Myocyte (in vitro differentiated cells): ENCODE data around the gene NAA25. TPM values are rescaled to one million over a fixed set of nuclear protein-coding genes. Genes with fewer than 3 reads are reported as not detected.

Experiments
- DNase-seq: peaks from one replicate; pipeline ENCODE4 v3.0.0-alpha.2; 2012; ENCODE audit warnings: low read depth
- microRNA-seq: library from miRNA; unstranded; fragments of <30 nt; microRNA quantifications from one replicate; pipeline ENCODE4, GENCODE V29; 2016
- total RNA-seq: library from RNA; depleted of rRNA; stranded (reverse); fragments of >200 nt; gene quantifications from 2 replicates; pipeline ENCODE4 v1.2.3, GENCODE V29; 2014

Gene NAA25
- total RNA-seq, 1 donor from 2014 or later: 40.9 TPM

DNA sequence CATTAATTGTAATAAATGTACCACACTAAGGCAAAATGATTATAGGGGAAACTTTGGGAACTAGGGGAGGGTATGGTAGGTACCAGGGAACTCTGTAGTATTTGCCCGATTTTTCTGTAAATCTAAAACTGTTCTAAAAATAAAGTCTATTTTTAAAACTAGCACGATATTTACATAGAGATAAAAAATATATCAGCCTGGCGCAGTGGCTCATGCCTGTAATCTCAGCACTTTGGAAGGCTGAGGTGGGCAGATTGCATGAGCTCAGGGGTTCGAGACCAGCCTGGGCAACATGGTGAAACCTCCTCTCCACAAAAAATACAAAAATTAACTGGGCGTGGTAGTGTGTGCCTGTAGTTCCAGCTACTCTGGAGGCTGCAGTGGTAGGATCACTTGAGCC lies 128.0 kb downstream of the NAA25 start:
- DNase-seq: no peak

DNA sequence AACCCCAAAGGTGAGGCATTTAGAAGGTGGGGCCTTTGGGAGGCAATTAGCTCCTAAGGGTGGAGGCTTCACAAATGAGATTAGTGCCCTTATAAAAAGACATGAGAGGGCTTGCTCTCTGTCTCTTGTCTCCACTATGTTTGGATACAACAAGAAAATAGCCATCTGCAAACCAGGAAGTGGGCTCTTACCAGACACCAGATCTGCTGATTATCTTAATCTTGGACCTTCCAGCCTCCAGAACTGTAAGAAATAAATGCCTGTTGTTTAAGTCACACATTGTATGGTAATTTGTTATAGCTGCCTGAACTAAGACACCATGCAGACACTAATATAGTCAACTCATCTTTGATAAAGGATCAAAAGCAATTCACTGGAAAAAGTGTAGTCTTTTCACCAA lies 130.0 kb downstream of the NAA25 start:
- no peak for DNase-seq

- no peak for DNase-seq
Observed at GRCh38 chr12:111976860-111977259, 131.7 kb downstream of the NAA25 start.

Small RNA genes lying within 50 kb of the gene (microRNA-seq; reads per million reads assigned to microRNA genes)
- gene MIR3657: 0.65 reads per million

Other genes with a start within 250 kb of the NAA25 start
- 10.9 and 11.4 TPM in 2 replicates for gene TMEM116, start 95.6 kb downstream of the NAA25 start, total RNA-seq
- 39.0 and 43.3 TPM in 2 replicates for gene ERP29, start 95.4 kb downstream of the NAA25 start, total RNA-seq
- 44.0 and 56.9 TPM in 2 replicates for gene TRAFD1, start 16.8 kb upstream of the NAA25 start, total RNA-seq